SKM-1 (cell line): ENCODE results near the gene ANKFN1.
"Not testable (repeated sequence)": the region's sequence is repeated elsewhere in the genome, so short reads cannot be mapped to it uniquely, and the experiment has no call there.

Experiments used
- DNase-seq: peaks from one replicate; lab custom pipeline; 2025; ENCODE audit not compliant: unreplicated experiment; lab: John Stamatoyannopoulos, UW

Gene ANKFN1

GRCh38 chr17:56274491-56274890, 121.2 kb downstream of the ANKFN1 start:
- DNase-seq = no peak

GRCh38 chr17:56284482-56284881, 131.2 kb downstream of the ANKFN1 start:
- DNase-seq = no peak

- not testable (repeated sequence) for DNase-seq
Observed at GRCh38 chr17:56288786-56289185, 135.5 kb downstream of the ANKFN1 start.

- DNase-seq = no peak
Observed at GRCh38 chr17:56289321-56289720, 136.0 kb downstream of the ANKFN1 start.

- DNase-seq = no peak
Observed at GRCh38 chr17:56290101-56290801, 137.0 kb downstream of the ANKFN1 start.

- no peak for DNase-seq
Observed at GRCh38 chr17:56290802-56291118, 137.5 kb downstream of the ANKFN1 start.

- DNase-seq = no peak
Observed at GRCh38 chr17:56291226-56291805, 138.0 kb downstream of the ANKFN1 start.

- DNase-seq = no peak
Observed at GRCh38 chr17:56292010-56292409, 138.7 kb downstream of the ANKFN1 start.

GRCh38 chr17:56292578-56292977, 139.3 kb downstream of the ANKFN1 start:
- DNase-seq = no peak

GRCh38 chr17:56297184-56297583, 143.9 kb downstream of the ANKFN1 start:
- no peak for DNase-seq

- no peak for DNase-seq
Observed at GRCh38 chr17:56298846-56299245, 145.6 kb downstream of the ANKFN1 start.

GRCh38 chr17:56300144-56300543, 146.9 kb downstream of the ANKFN1 start:
- no peak for DNase-seq

GRCh38 chr17:56305007-56305406, 151.7 kb downstream of the ANKFN1 start:
- no peak for DNase-seq

- DNase-seq = no peak
Observed at GRCh38 chr17:56309897-56310296, 156.6 kb downstream of the ANKFN1 start.

GRCh38 chr17:56310782-56311181, 157.5 kb downstream of the ANKFN1 start:
- DNase-seq = no peak

- peak; percentile 52 for DNase-seq
Observed at GRCh38 chr17:56313201-56313600, 159.9 kb downstream of the ANKFN1 start.

- peak; percentile 11 for DNase-seq
Observed at GRCh38 chr17:56314026-56314425, 160.8 kb downstream of the ANKFN1 start.

- DNase-seq = no peak
Observed at GRCh38 chr17:56314984-56315602, 161.8 kb downstream of the ANKFN1 start.

GRCh38 chr17:56316604-56317003, 163.3 kb downstream of the ANKFN1 start:
- DNase-seq = no peak

GRCh38 chr17:56317351-56318208, 164.3 kb downstream of the ANKFN1 start:
- no peak for DNase-seq

- peak; percentile 68 for DNase-seq
Observed at GRCh38 chr17:56319531-56319930, 166.3 kb downstream of the ANKFN1 start.

- DNase-seq = no peak
Observed at GRCh38 chr17:56320443-56320842, 167.2 kb downstream of the ANKFN1 start.
